AG04449 (cell line): ENCODE measurements around the gene CENPO.
A peak's percentile ranks its signal among the peaks of the same experiment; 100 is the strongest.

Experiments used
- CTCF ChIA-PET: fragments of 350-600 bp; formaldehyde crosslinking; extraction: SDS; loops from one replicate; lab custom pipeline; 2021; ENCODE audit warnings: antibody characterized with exemption; lab: Yijun Ruan, JAX
- POLR2A ChIA-PET: fragments of 400-600, 350-600 bp; formaldehyde crosslinking; extraction: SDS; loops from one replicate; lab custom pipeline; 2020; ENCODE audit warnings: antibody characterized with exemption, inconsistent platforms; lab: Yijun Ruan, JAX
- DNase-seq: peaks from one replicate; pipeline ENCODE4 v3.0.0-alpha.2; 2010; ENCODE audit warnings: low read depth, low spot score
- H3K4me3 ChIP-seq: 2 replicates; pipeline ENCODE4 v1.5.1; 2011; ENCODE audit warnings: low read depth, mild to moderate bottlenecking, control low read depth, low read length
- TF ChIP-seq, protein P1 (sequence below): IDR thresholded peaks from one replicate; pipeline ENCODE4 v1.5.1; 2011; ENCODE audit warnings: mild to moderate bottlenecking, moderate library complexity, low read length, control low read depth, inconsistent platforms; ENCODE audit not compliant: insufficient read depth; ENCODE audit errors: missing control alignments

The CENPO gene

GRCh38 chr2:24813691-24814137 is 20.5 kb downstream of the CENPO start:
- CTCF ChIA-PET, result interaction anchor here (1.5 to 3.6 kb wide), 2 partner anchors 13 to 21 kb away, joined by 6 to 22 read pairs; partner anchors contain the start of genes CENPO and PTRHD1
- TF ChIP-seq, protein P1, sequence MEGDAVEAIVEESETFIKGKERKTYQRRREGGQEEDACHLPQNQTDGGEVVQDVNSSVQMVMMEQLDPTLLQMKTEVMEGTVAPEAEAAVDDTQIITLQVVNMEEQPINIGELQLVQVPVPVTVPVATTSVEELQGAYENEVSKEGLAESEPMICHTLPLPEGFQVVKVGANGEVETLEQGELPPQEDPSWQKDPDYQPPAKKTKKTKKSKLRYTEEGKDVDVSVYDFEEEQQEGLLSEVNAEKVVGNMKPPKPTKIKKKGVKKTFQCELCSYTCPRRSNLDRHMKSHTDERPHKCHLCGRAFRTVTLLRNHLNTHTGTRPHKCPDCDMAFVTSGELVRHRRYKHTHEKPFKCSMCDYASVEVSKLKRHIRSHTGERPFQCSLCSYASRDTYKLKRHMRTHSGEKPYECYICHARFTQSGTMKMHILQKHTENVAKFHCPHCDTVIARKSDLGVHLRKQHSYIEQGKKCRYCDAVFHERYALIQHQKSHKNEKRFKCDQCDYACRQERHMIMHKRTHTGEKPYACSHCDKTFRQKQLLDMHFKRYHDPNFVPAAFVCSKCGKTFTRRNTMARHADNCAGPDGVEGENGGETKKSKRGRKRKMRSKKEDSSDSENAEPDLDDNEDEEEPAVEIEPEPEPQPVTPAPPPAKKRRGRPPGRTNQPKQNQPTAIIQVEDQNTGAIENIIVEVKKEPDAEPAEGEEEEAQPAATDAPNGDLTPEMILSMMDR, result no peak
- H3K4me3 ChIP-seq, result no peak overlapping the region
- DNase-seq, result no peak
- POLR2A ChIA-PET, result no interaction called here

GRCh38 chr2:24814516-24814915 is 21.3 kb downstream of the CENPO start:
- no peak overlapping the region for H3K4me3 ChIP-seq
- TF ChIP-seq, protein P1, result no peak
- ChIA-PET POLR2A (no interaction called here), CTCF (interaction anchor here (1.1 to 2.5 kb wide), 5 partner anchors 13 to 406 kb away, joined by 3 to 15 read pairs (median 6); partner anchors contain the start of genes CENPO and PTRHD1)
- no peak for DNase-seq

GRCh38 chr2:24815171-24815570 is 21.9 kb downstream of the CENPO start:
- ChIA-PET CTCF (interaction anchor here (1.1 to 2.5 kb wide), 5 partner anchors 12 to 406 kb away, joined by 3 to 15 read pairs (median 6); partner anchors contain the start of genes CENPO and PTRHD1), POLR2A (no interaction called here)

GRCh38 chr2:24816404-24816803 is 23.2 kb downstream of the CENPO start:
- TF ChIP-seq, protein P1, result no peak
- no peak for DNase-seq
- H3K4me3 ChIP-seq, result no peak overlapping the region
- ChIA-PET CTCF (interaction anchor here (1.1 to 2.5 kb wide), 3 partner anchors 11 to 406 kb away, joined by 4 to 15 read pairs (median 9); partner anchors contain the start of genes CENPO and PTRHD1), POLR2A (no interaction called here)

More at GRCh38 chr2:24815171-24815570, 21.9 kb downstream of the CENPO start:
- DNase-seq, result no peak
- H3K4me3 ChIP-seq, result no peak overlapping the region
- TF ChIP-seq, protein P1, result no peak

GRCh38 chr2:24816884-24817283 is 23.7 kb downstream of the CENPO start:
- no peak overlapping the region for H3K4me3 ChIP-seq
- DNase-seq, result peak; percentile 67
- ChIA-PET CTCF (interaction anchor here (1.1 to 3.4 kb wide), 3 partner anchors 11 to 406 kb away, joined by 4 to 44 read pairs (median 9); partner anchors contain the start of genes CENPO and PTRHD1), POLR2A (no interaction called here)
- TF ChIP-seq, protein P1, result no peak

GRCh38 chr2:24818721-24819167 is 25.5 kb downstream of the CENPO start:
- TF ChIP-seq, protein P1, result no peak
- DNase-seq, result no peak
- CTCF ChIA-PET, result interaction anchor here (0.8 to 16.1 kb wide), 5 partner anchors 9 to 410 kb away, joined by 3 to 296 read pairs (median 15); partner anchors contain the start of genes CENPO and PTRHD1
- no peak overlapping the region for H3K4me3 ChIP-seq
- POLR2A ChIA-PET, result no interaction called here
